ENCODE results near the gene CHCHD10.

CHCHD10 gene

GRCh38 chr22:23767673-23768548 lies at the start of gene CHCHD10:
Gene CHCHD10, minus strand, starts transcription at chr22:23767972. Its CDS starts 98 bp downstream, at chr22:23767874.
- DNase-seq (ENCODE audit: low read depth in 2 of 2) = peak in 1 of 2 donors; percentile 64

- no peak for DNase-seq (ENCODE audit: low read depth in 2 of 2)
These were observed 49.4 kb upstream of the CHCHD10 start for GRCh38 chr22:23817146-23817545.

GRCh38 chr22:23816156-23816976 lies 48.6 kb upstream of the CHCHD10 start:
- no peak for DNase-seq (ENCODE audit: low read depth in 2 of 2)

GRCh38 chr22:23815541-23816155 lies 47.9 kb upstream of the CHCHD10 start:
- DNase-seq (ENCODE audit: low read depth in 2 of 2) = no peak

- DNase-seq (ENCODE audit: low read depth in 2 of 2) = no peak
These were observed 44.6 kb upstream of the CHCHD10 start for GRCh38 chr22:23812378-23812777.

GRCh38 chr22:23806837-23807236 lies 39.1 kb upstream of the CHCHD10 start:
- no peak for DNase-seq (ENCODE audit: low read depth in 2 of 2)

- DNase-seq (ENCODE audit: low read depth in 2 of 2) = no peak
These were observed 37.1 kb upstream of the CHCHD10 start for GRCh38 chr22:23804781-23805291.

- no peak for DNase-seq (ENCODE audit: low read depth in 2 of 2)
These were observed 35.4 kb upstream of the CHCHD10 start for GRCh38 chr22:23803001-23803819.

GRCh38 chr22:23801886-23802377 lies 34.2 kb upstream of the CHCHD10 start:
- no peak for DNase-seq (ENCODE audit: low read depth in 2 of 2)

- no peak for DNase-seq (ENCODE audit: low read depth in 2 of 2)
These were observed 33.6 kb upstream of the CHCHD10 start for GRCh38 chr22:23801238-23801821.

- no peak for DNase-seq (ENCODE audit: low read depth in 2 of 2)
These were observed 32.8 kb upstream of the CHCHD10 start for GRCh38 chr22:23800297-23801237.

GRCh38 chr22:23796461-23796860 lies 28.7 kb upstream of the CHCHD10 start:
- DNase-seq (ENCODE audit: low read depth in 2 of 2) = no peak

- no peak for DNase-seq (ENCODE audit: low read depth in 2 of 2)
These were observed 25.6 kb upstream of the CHCHD10 start for GRCh38 chr22:23793326-23793725.

GRCh38 chr22:23791738-23792645 lies 24.2 kb upstream of the CHCHD10 start:
- DNase-seq (ENCODE audit: low read depth in 2 of 2) = no peak

- DNase-seq (ENCODE audit: low read depth in 2 of 2) = no peak
These were observed 23.3 kb upstream of the CHCHD10 start for GRCh38 chr22:23790819-23791737.

GRCh38 chr22:23789638-23790037 lies 21.9 kb upstream of the CHCHD10 start:
- no peak for DNase-seq (ENCODE audit: low read depth in 2 of 2)

- DNase-seq (ENCODE audit: low read depth in 2 of 2) = no peak
These were observed 21.3 kb upstream of the CHCHD10 start for GRCh38 chr22:23789121-23789520.
